MCF 10A (cell line): ENCODE data around the gene PPIL1. TPM values are rescaled to one million over a fixed set of nuclear protein-coding genes. Genes with fewer than 3 reads are reported as not detected.
"Not testable (repeated sequence)": the region's sequence is repeated elsewhere in the genome, so short reads cannot be mapped to it uniquely, and the experiment has no call there.

Source experiments
- BruUV-seq: library from RNA; stranded (reverse); fragments of 400-500 nt; replicated peaks from 2 replicates; lab custom pipeline; 2021; lab: Mats Ljungman, UMichigan
- CTCF ChIA-PET: fragments of 300-600 bp; sonication (Branson Sonifier 250); formaldehyde crosslinking; extraction: SDS; loops from one replicate; lab custom pipeline; 2021; ENCODE audit warnings: antibody characterized with exemption, inconsistent platforms; lab: Yijun Ruan, JAX
- POLR2A ChIA-PET: fragments of 300-600, 350-650 bp; sonication (Branson Sonifier 250); formaldehyde crosslinking; extraction: SDS; loops from one replicate; lab custom pipeline; 2020; ENCODE audit warnings: antibody characterized with exemption, inconsistent platforms; lab: Yijun Ruan, JAX
- DNase-seq: peaks from one replicate; pipeline ENCODE4 v3.0.0-alpha.2; 2018; ENCODE audit not compliant: unreplicated experiment
- H3K27ac Mint-ChIP-seq: one replicate; pipeline ENCODE4 v1.8.0; 2022; ENCODE audit warnings: mild to moderate bottlenecking, low read depth, mixed read lengths; ENCODE audit not compliant: unreplicated experiment
- H3K27me3 Mint-ChIP-seq: one replicate; pipeline ENCODE4 v1.8.0; 2022; ENCODE audit warnings: mixed read lengths; ENCODE audit not compliant: insufficient read depth, unreplicated experiment
- H3K36me3 Mint-ChIP-seq: one replicate; pipeline ENCODE4 v1.8.0; 2022; ENCODE audit warnings: mild to moderate bottlenecking, moderate library complexity, mixed read lengths; ENCODE audit not compliant: insufficient read depth, unreplicated experiment
- H3K4me1 Mint-ChIP-seq: one replicate; pipeline ENCODE4 v1.8.0; 2022; ENCODE audit warnings: mixed read lengths; ENCODE audit not compliant: insufficient read depth, unreplicated experiment
- H3K4me3 Mint-ChIP-seq: one replicate; pipeline ENCODE4 v1.8.0; 2022; ENCODE audit warnings: mild to moderate bottlenecking, moderate library complexity, mixed read lengths; ENCODE audit not compliant: unreplicated experiment
- H3K9me3 Mint-ChIP-seq: one replicate; pipeline ENCODE4 v1.8.0; 2022; ENCODE audit warnings: mixed read lengths; ENCODE audit not compliant: unreplicated experiment
- intact Hi-C: fragments of 100-400 bp; cut with micrococcal nuclease; formaldehyde crosslinking; loops from 2 replicates; pipeline ENCODE4 v1.14.1; 2022
- total RNA-seq: library from RNA; stranded (reverse); gene quantifications from 2 replicates; pipeline ENCODE4 v1.2.3, GENCODE V29; 2022
- TF ChIP-seq, protein P1 (sequence below): fragments of 200-600 bp; IDR thresholded peaks from one replicate; pipeline ENCODE4 v1.8.0; 2022; ENCODE audit warnings: antibody characterized with exemption, mild to moderate bottlenecking; ENCODE audit not compliant: unreplicated experiment

PPIL1 gene
- total RNA-seq, 1 experiment from 2014 or later = 54.9 TPM

DNA sequence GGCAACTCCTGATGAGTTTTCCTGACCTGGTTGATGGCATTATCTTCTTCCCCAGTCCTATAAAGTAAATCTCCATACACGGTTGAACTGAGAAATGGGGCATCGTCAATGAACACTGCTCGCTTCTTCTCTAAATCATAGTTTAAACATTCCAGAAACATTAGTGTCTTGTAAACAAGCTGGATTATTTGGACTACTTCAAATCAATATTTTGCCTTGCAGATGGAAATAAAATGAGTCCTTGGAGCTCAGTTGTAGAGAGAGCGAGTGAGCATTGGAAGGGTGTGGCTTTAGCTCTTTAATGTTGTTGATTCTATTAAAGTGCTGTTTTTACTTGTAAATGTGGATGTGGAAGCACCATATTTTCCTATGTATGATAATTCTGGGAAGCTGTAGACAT lies 29.5 kb upstream of the PPIL1 start:
- ChIA-PET POLR2A (interaction anchor here (0.7 to 1.7 kb wide), 4 partner anchors 10 to 113 kb away, joined by 3 to 4 read pairs (median 3); partner anchors contain the start of genes C6orf89 and MTCH1), CTCF (interaction anchor here (1.2 to 2.4 kb wide), 3 partner anchors 10 to 114 kb away, joined by 3 to 7 read pairs (median 7); partner anchors contain the start of gene C6orf89)
- peaks cover 97% of the 10 kb centered on the region for H3K36me3 Mint-ChIP-seq
- no peak overlapping the region for H3K27ac Mint-ChIP-seq
- TF ChIP-seq, protein P1, sequence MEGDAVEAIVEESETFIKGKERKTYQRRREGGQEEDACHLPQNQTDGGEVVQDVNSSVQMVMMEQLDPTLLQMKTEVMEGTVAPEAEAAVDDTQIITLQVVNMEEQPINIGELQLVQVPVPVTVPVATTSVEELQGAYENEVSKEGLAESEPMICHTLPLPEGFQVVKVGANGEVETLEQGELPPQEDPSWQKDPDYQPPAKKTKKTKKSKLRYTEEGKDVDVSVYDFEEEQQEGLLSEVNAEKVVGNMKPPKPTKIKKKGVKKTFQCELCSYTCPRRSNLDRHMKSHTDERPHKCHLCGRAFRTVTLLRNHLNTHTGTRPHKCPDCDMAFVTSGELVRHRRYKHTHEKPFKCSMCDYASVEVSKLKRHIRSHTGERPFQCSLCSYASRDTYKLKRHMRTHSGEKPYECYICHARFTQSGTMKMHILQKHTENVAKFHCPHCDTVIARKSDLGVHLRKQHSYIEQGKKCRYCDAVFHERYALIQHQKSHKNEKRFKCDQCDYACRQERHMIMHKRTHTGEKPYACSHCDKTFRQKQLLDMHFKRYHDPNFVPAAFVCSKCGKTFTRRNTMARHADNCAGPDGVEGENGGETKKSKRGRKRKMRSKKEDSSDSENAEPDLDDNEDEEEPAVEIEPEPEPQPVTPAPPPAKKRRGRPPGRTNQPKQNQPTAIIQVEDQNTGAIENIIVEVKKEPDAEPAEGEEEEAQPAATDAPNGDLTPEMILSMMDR = no peak
- DNase-seq = no peak
- no peak overlapping the region for H3K4me3 Mint-ChIP-seq
- H3K4me1 Mint-ChIP-seq = no peaks in the 10 kb centered on the region
- H3K27me3 Mint-ChIP-seq = no peaks in the 10 kb centered on the region
- H3K9me3 Mint-ChIP-seq = no peaks in the 10 kb centered on the region
- BruUV-seq = no TSS peak
- intact Hi-C loops = no loop called here

DNA sequence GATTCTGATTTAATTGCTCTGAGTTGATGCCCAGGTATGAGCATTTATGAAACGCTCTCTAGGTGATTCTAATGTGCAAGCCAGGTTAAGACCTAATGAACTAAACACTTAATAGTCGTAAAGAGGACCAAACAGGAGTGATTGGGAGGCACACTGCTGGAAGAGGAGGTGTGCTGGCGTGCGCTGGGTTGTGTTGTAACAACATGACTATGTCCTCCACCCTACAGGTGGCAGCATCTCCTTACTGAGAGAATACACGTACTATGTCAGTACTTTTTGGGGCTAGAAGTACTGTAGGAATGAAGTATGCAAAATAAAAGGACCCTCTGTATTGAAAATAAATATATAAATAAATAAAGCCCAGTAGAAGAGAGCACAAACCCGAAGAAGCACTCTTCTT lies 23.0 kb upstream of the PPIL1 start:
- Mint-ChIP-seq H3K27ac (no peak overlapping the region), H3K9me3 (no peaks in the 10 kb centered on the region), H3K36me3 (peaks cover 49% of the 10 kb centered on the region), H3K27me3 (no peaks in the 10 kb centered on the region), H3K4me3 (no peak overlapping the region), H3K4me1 (peaks cover 8% of the 10 kb centered on the region)
- DNase-seq = peak; percentile 25
- TF ChIP-seq, protein P1 = no peak
- ChIA-PET POLR2A (no interaction called here), CTCF (interaction anchor here (0.6 to 2.1 kb wide), 5 partner anchors 21 to 274 kb away, joined by 3 to 10 read pairs (median 4); no protein-coding TSS in a partner anchor)
- BruUV-seq = no TSS peak
- intact Hi-C loops = no loop called here

DNA sequence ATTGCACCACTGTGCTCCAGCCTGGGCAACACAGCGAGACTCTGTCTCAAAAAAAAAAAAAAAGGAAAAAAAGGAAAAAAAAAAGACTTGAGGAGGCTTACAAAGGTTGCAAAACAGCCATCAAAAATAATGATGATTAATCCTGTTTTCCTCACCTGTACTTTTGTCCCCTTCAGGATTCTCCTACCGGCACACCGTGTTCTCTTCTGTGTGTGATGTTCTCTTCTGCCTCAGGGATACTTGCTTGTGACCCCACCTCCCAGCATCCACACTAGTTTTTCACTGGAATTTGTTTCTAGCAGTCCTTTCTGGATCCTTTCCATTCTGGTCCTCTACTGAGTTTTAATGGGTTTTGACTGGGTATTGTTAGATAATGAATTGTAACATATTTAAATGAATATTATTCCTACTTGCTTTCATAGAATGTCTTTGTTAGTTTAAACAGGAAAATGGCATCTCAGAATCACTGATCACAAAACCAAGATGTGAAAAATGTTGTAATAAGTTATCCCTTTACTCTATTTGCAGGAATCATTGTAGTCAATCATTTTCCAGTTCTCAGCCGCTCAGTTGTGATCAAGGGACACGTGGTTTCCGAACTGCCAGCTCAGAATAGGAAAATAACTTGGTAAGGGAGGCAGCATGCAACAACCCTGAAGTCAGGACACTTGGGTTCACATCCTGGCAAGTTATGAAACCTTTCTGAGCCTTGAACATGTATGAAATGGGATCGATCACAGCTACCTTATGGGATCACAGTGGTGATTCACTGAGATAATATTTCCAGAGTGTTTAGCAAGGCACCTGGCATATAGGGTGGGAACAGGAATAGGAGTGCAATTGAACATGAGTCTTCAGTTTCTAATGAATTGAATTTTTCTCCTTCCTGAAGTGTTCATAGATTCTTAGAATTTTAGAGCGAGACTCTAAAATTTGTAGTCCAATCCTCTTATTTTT lies 19.7 kb upstream of the PPIL1 start:
- intact Hi-C loops = no loop called here
- BruUV-seq = no TSS peak
- ChIA-PET CTCF (interaction anchor here (0.7 to 1.9 kb wide), 3 partner anchors 9 to 124 kb away, joined by 3 to 9 read pairs (median 5); partner anchors contain the start of gene C6orf89), POLR2A (interaction anchor here (0.6 to 1.6 kb wide), 5 partner anchors 12 to 124 kb away, joined by 3 to 7 read pairs (median 4); partner anchors contain the start of gene PPIL1)
- peaks cover 21% of the 10 kb centered on the region for H3K36me3 Mint-ChIP-seq
- H3K27ac Mint-ChIP-seq = no peak overlapping the region
- no peak for DNase-seq
- TF ChIP-seq, protein P1 = no peak
- peaks cover 8% of the 10 kb centered on the region for H3K4me1 Mint-ChIP-seq
- H3K4me3 Mint-ChIP-seq = no peak overlapping the region
- H3K27me3 Mint-ChIP-seq = no peaks in the 10 kb centered on the region
- H3K9me3 Mint-ChIP-seq = no peaks in the 10 kb centered on the region

DNA sequence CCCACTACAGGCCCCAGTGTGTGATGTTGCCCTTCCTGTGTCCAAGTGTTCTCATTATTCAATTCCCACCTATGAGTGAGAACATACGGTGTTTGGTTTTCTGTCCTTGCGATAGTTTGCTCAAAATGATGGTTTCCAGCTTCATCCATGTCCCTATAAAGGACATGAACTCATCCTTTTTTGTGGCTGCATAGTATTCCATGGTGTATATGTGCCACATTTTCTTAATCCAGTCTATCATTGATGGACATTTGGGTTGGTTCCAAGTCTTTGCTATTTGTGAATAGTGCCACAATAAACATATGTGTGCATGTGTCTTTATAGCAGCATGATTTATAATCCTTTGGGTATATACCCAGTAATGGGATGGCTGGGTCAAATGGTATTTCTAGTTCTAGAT lies 16.6 kb upstream of the PPIL1 start:
- ChIA-PET CTCF (interaction anchor here (1.1 kb wide), 1 partner anchor 130 kb away, joined by 5 read pairs; no protein-coding TSS in a partner anchor), POLR2A (interaction anchor here (1.4 kb wide), 1 partner anchor 21 kb away, joined by 3 read pairs; no protein-coding TSS in a partner anchor)
- BruUV-seq, H3K4me3 Mint-ChIP-seq, intact Hi-C loops, H3K27me3 Mint-ChIP-seq, H3K27ac Mint-ChIP-seq, H3K9me3 Mint-ChIP-seq, DNase-seq: not testable (repeated sequence)
- Mint-ChIP-seq H3K4me1 (peaks cover 23% of the 10 kb centered on the region), H3K36me3 (peaks cover 21% of the 10 kb centered on the region)
